ENCODE measurements around the gene SEMG2.

Gene SEMG2

GRCh38 chr20:45253261-45253660 is 32.1 kb downstream of the SEMG2 start:
- Mint-ChIP-seq H3K36me3 (no peaks in the 10 kb centered on the region), H3K9me3 (no peaks in the 10 kb centered on the region), H3K4me1 (peaks cover 0 to 3% of the 10 kb centered on the region in 2 donors), H3K4me3 (no peak overlapping the region), H3K27me3 (peaks cover 45 to 51% of the 10 kb centered on the region in 2 donors), H3K27ac (no peak overlapping the region)
- DNase-seq: no peak
- no peak for ATAC-seq (replicated peaks)

GRCh38 chr20:45254383-45255262 is 33.5 kb downstream of the SEMG2 start, which contains the start of gene SLPI:
TSS of gene SLPI (minus strand) at chr20:45254564. CDS start at chr20:45254543, 21 bp downstream.
- Mint-ChIP-seq H3K4me3 (no peak within 1 kb of the TSS), H3K27me3 (peaks cover 44 to 52% of the 10 kb centered on the region in 2 donors)
- DNase-seq: no peak

GRCh38 chr20:45257161-45257560 is 36.0 kb downstream of the SEMG2 start:
- no peak overlapping the region for H3K27ac Mint-ChIP-seq
- ATAC-seq (replicated peaks) (no peak), DNase-seq (no peak)
- H3K36me3 Mint-ChIP-seq: no peaks in the 10 kb centered on the region
- H3K4me1 Mint-ChIP-seq: peaks cover 0 to 3% of the 10 kb centered on the region in 2 donors
- no peak overlapping the region for H3K4me3 Mint-ChIP-seq
- peaks cover 40 to 46% of the 10 kb centered on the region in 2 donors for H3K27me3 Mint-ChIP-seq
- H3K9me3 Mint-ChIP-seq: no peaks in the 10 kb centered on the region

More at GRCh38 chr20:45254383-45255262, 33.5 kb downstream of the SEMG2 start, which contains the start of gene SLPI:
- Mint-ChIP-seq H3K27ac (no peak within 1 kb of the TSS), H3K36me3 (no peaks in the 10 kb centered on the region), H3K4me1 (peaks cover 0 to 3% of the 10 kb centered on the region in 2 donors), H3K9me3 (no peaks in the 10 kb centered on the region)
- peak in 1 of 2 donors; percentile 27 for ATAC-seq (replicated peaks)

GRCh38 chr20:45257711-45258110 is 36.5 kb downstream of the SEMG2 start:
- H3K27me3 Mint-ChIP-seq: peaks cover 41 to 45% of the 10 kb centered on the region in 2 donors
- ATAC-seq (replicated peaks) (no peak), DNase-seq (no peak)
- H3K27ac Mint-ChIP-seq: no peak overlapping the region
- no peaks in the 10 kb centered on the region for H3K9me3 Mint-ChIP-seq
- no peaks in the 10 kb centered on the region for H3K36me3 Mint-ChIP-seq
- H3K4me3 Mint-ChIP-seq: no peak overlapping the region
- H3K4me1 Mint-ChIP-seq: peaks cover 0 to 3% of the 10 kb centered on the region in 2 donors

- no peak overlapping the region for H3K4me3 Mint-ChIP-seq
- no peaks in the 10 kb centered on the region for H3K9me3 Mint-ChIP-seq
- peaks cover 0 to 3% of the 10 kb centered on the region in 2 donors for H3K4me1 Mint-ChIP-seq
- no peak overlapping the region for H3K27ac Mint-ChIP-seq
- peaks cover 41 to 45% of the 10 kb centered on the region in 2 donors for H3K27me3 Mint-ChIP-seq
- DNase-seq: no peak
- H3K36me3 Mint-ChIP-seq: no peaks in the 10 kb centered on the region
- ATAC-seq (replicated peaks): no peak
Measured at GRCh38 chr20:45258259-45258658, 37.1 kb downstream of the SEMG2 start.

- ATAC-seq (replicated peaks): no peak
- Mint-ChIP-seq H3K4me3 (no peak overlapping the region), H3K4me1 (peaks cover 0 to 3% of the 10 kb centered on the region in 2 donors)
Measured at GRCh38 chr20:45258664-45259063, 37.5 kb downstream of the SEMG2 start.

GRCh38 chr20:45263556-45264266 is 42.5 kb downstream of the SEMG2 start:
- H3K27me3 Mint-ChIP-seq: peaks cover 37 to 63% of the 10 kb centered on the region in 2 donors
- no peaks in the 10 kb centered on the region for H3K4me1 Mint-ChIP-seq
- H3K4me3 Mint-ChIP-seq: no peak overlapping the region
- H3K9me3 Mint-ChIP-seq: no peaks in the 10 kb centered on the region
- H3K36me3 Mint-ChIP-seq: no peaks in the 10 kb centered on the region
- DNase-seq (no peak), ATAC-seq (replicated peaks) (no peak)
- H3K27ac Mint-ChIP-seq: no peak overlapping the region

More at GRCh38 chr20:45258664-45259063, 37.5 kb downstream of the SEMG2 start:
- no peak for DNase-seq
- no peaks in the 10 kb centered on the region for H3K36me3 Mint-ChIP-seq
- H3K27ac Mint-ChIP-seq: no peak overlapping the region
- peaks cover 37 to 41% of the 10 kb centered on the region in 2 donors for H3K27me3 Mint-ChIP-seq
- H3K9me3 Mint-ChIP-seq: no peaks in the 10 kb centered on the region

GRCh38 chr20:45266977-45267376 is 45.8 kb downstream of the SEMG2 start:
- H3K4me1 Mint-ChIP-seq: no peaks in the 10 kb centered on the region
- no peaks in the 10 kb centered on the region for H3K36me3 Mint-ChIP-seq
- no peaks in the 10 kb centered on the region for H3K9me3 Mint-ChIP-seq
- H3K27me3 Mint-ChIP-seq: peaks cover 32 to 69% of the 10 kb centered on the region in 2 donors
- no peak overlapping the region for H3K27ac Mint-ChIP-seq
- ATAC-seq (replicated peaks) (no peak), DNase-seq (no peak)
- H3K4me3 Mint-ChIP-seq: no peak overlapping the region

- ATAC-seq (replicated peaks) (no peak), DNase-seq (no peak)
- Mint-ChIP-seq H3K4me1 (no peaks in the 10 kb centered on the region), H3K4me3 (no peak overlapping the region), H3K27me3 (peaks cover 33 to 74% of the 10 kb centered on the region in 2 donors), H3K27ac (no peak overlapping the region), H3K36me3 (no peaks in the 10 kb centered on the region), H3K9me3 (no peaks in the 10 kb centered on the region)
Measured at GRCh38 chr20:45268531-45268930, 47.4 kb downstream of the SEMG2 start.

GRCh38 chr20:45269056-45269455 is 47.9 kb downstream of the SEMG2 start:
- Mint-ChIP-seq H3K36me3 (no peaks in the 10 kb centered on the region), H3K9me3 (no peaks in the 10 kb centered on the region), H3K4me3 (no peak overlapping the region), H3K4me1 (no peaks in the 10 kb centered on the region), H3K27me3 (peaks cover 39 to 76% of the 10 kb centered on the region in 2 donors), H3K27ac (no peak overlapping the region)
- DNase-seq (no peak), ATAC-seq (replicated peaks) (no peak)

GRCh38 chr20:45269754-45270270 is 48.6 kb downstream of the SEMG2 start:
- H3K9me3 Mint-ChIP-seq: no peaks in the 10 kb centered on the region
- DNase-seq (no peak), ATAC-seq (replicated peaks) (no peak)
- H3K36me3 Mint-ChIP-seq: no peaks in the 10 kb centered on the region
- no peak overlapping the region for H3K4me3 Mint-ChIP-seq
- H3K27me3 Mint-ChIP-seq: peaks cover 43 to 74% of the 10 kb centered on the region in 2 donors
- no peak overlapping the region for H3K27ac Mint-ChIP-seq
- H3K4me1 Mint-ChIP-seq: no peaks in the 10 kb centered on the region
